Thyroid gland (tissue), 4 donors: Measurements from ENCODE around the gene THRSP.

Experiments used
- POLR2A ChIP-seq, 2 donors: fragments of 450-650 bp; IDR thresholded peaks; one replicate each; pipeline ENCODE4 v1.6.1; 2017; ENCODE audit warnings: antibody characterized with exemption in 2 of 2, mild to moderate bottlenecking in 2 of 2, moderate library complexity in 1 of 2
- TF ChIP-seq, protein P1 (sequence below), 6 experiments: fragments of 200-600 bp in 3 of 6; fragments of 450-650 bp in 3 of 6; sonication (generic) in 3 of 6; IDR thresholded peaks; one replicate each; pipeline ENCODE4 v1.5.1; 2016 to 2019; ENCODE audit warnings: antibody characterized with exemption in 6 of 6, mild to moderate bottlenecking in 2 of 6, inconsistent platforms in 1 of 6, moderate library complexity in 1 of 6

DNA sequence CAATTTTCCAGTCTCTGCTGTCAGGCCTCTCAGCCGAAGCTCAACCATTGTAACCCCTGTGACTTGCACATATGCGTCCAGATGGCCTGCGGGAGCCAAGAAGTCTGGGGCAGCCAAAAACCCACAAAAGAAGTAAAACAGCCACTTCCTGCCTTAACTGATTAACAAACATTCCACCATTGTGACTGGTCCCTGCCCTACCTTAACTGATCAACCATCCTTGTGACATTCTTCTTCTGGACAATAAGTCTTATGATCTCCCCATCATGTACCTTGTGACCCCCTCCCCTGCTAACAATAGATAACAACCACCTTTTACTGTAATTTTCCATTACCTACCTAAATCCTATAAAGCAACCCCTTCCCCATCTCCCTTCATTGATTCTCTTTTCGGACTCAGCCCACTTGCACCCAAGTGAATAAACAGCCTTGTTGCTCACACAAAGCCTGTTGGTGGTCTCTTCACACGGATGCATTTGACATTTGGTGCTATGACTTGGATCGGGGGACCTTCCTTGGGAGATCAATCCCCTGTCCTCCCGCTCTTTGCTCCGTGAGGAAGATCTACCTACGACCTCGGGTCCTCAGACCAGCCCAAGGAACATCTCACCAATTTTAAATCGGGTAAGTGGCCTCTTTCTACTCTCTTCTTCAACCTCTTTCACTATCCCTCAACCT lies 17.3 kb downstream of the THRSP start:
- TF ChIP-seq, protein P1, sequence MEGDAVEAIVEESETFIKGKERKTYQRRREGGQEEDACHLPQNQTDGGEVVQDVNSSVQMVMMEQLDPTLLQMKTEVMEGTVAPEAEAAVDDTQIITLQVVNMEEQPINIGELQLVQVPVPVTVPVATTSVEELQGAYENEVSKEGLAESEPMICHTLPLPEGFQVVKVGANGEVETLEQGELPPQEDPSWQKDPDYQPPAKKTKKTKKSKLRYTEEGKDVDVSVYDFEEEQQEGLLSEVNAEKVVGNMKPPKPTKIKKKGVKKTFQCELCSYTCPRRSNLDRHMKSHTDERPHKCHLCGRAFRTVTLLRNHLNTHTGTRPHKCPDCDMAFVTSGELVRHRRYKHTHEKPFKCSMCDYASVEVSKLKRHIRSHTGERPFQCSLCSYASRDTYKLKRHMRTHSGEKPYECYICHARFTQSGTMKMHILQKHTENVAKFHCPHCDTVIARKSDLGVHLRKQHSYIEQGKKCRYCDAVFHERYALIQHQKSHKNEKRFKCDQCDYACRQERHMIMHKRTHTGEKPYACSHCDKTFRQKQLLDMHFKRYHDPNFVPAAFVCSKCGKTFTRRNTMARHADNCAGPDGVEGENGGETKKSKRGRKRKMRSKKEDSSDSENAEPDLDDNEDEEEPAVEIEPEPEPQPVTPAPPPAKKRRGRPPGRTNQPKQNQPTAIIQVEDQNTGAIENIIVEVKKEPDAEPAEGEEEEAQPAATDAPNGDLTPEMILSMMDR (IDR thresholded peaks at IDR 0.05) = no peak
- no peak for TF ChIP-seq POLR2A (IDR thresholded peaks at IDR 0.05)
